Caco-2 (cell line): ENCODE results near the gene COL21A1. TPM values are rescaled to one million over a fixed set of nuclear protein-coding genes. Genes with fewer than 3 reads are reported as not detected.

ENCODE experiments used
- BruUV-seq: library from RNA; stranded (reverse); fragments of 400-500 nt; replicated peaks from 2 replicates; lab custom pipeline; 2021; lab: Mats Ljungman, UMichigan
- CTCF ChIA-PET: fragments of 300-600 bp; sonication (Branson Sonifier 250); formaldehyde crosslinking; loops from one replicate; lab custom pipeline; 2022; ENCODE audit warnings: antibody characterized with exemption; lab: Charles Lee
- POLR2A ChIA-PET: fragments of 300-600 bp; sonication (Branson Sonifier 250); formaldehyde crosslinking; loops from one replicate; lab custom pipeline; 2022; ENCODE audit warnings: antibody characterized with exemption; lab: Charles Lee
- DNase-seq, 2 experiments: peaks; one replicate each; pipeline versions ENCODE4 v3.0.0 to v3.0.0-alpha.2; 2020 to 2022
- H3K27me3 ChIP-seq: replicated peaks from 2 replicates; pipeline ENCODE4 v1.6.0; 2011; ENCODE audit warnings: low read length; ENCODE audit not compliant: control insufficient read depth, insufficient read depth
- H3K36me3 ChIP-seq: 2 replicates; pipeline ENCODE4 v1.5.1; 2011; ENCODE audit warnings: low read length; ENCODE audit not compliant: control insufficient read depth, insufficient read depth
- H3K4me1 ChIP-seq: fragments of 250-450 bp; sonication (Bioruptor Pico); 2 replicates; pipeline ENCODE4 v1.5.1; 2020; ENCODE audit warnings: mild to moderate bottlenecking
- H3K4me3 ChIP-seq: 2 replicates; pipeline ENCODE4 v1.5.1; 2011; ENCODE audit warnings: low read depth, mild to moderate bottlenecking, control low read depth, low read length
- H3K9me3 ChIP-seq: fragments of 250-450 bp; sonication (Bioruptor Pico); 2 replicates; pipeline ENCODE4 v1.5.1; 2020; ENCODE audit warnings: mild to moderate bottlenecking, moderate library complexity
- H3K27ac Mint-ChIP-seq: one replicate; pipeline ENCODE4 v1.8.0; 2022; ENCODE audit warnings: mixed read lengths; ENCODE audit not compliant: unreplicated experiment
- H3K27me3 Mint-ChIP-seq: one replicate; pipeline ENCODE4 v1.8.0; 2022; ENCODE audit warnings: mixed read lengths; ENCODE audit not compliant: insufficient read depth, unreplicated experiment
- H3K36me3 Mint-ChIP-seq: one replicate; pipeline ENCODE4 v1.8.0; 2022; ENCODE audit warnings: mild to moderate bottlenecking, mixed read lengths; ENCODE audit not compliant: insufficient read depth, unreplicated experiment
- H3K4me1 Mint-ChIP-seq: one replicate; pipeline ENCODE4 v1.8.0; 2022; ENCODE audit warnings: low read depth, mixed read lengths; ENCODE audit not compliant: unreplicated experiment
- H3K4me3 Mint-ChIP-seq: one replicate; pipeline ENCODE4 v1.8.0; 2022; ENCODE audit warnings: mild to moderate bottlenecking, moderate library complexity, mixed read lengths; ENCODE audit not compliant: unreplicated experiment
- H3K9me3 Mint-ChIP-seq: one replicate; pipeline ENCODE4 v1.8.0; 2022; ENCODE audit warnings: mixed read lengths; ENCODE audit not compliant: unreplicated experiment
- CTCF ChIP-seq, 2 experiments: fragments of 200-600 bp in 1 of 2; IDR thresholded peaks; 1 replicate in 1 of 2; 2 replicates in 1 of 2; pipeline versions ENCODE4 v1.5.1 to v1.8.0; 2011 to 2022; ENCODE audit warnings: antibody characterized with exemption in 1 of 2, control low read depth in 1 of 2, inconsistent platforms in 1 of 2, low read depth in 1 of 2, low read length in 1 of 2, mild to moderate bottlenecking in 1 of 2, moderate library complexity in 1 of 2; ENCODE audit not compliant: insufficient read depth in 1 of 2, severe bottlenecking in 1 of 2, unreplicated experiment in 1 of 2
- intact Hi-C: fragments of 100-400 bp; cut with micrococcal nuclease; formaldehyde crosslinking; loops from one replicate; pipeline ENCODE4 v1.10.0; 2022; ENCODE audit not compliant: unreplicated experiment
- total RNA-seq: library from RNA; stranded (reverse); gene quantifications from 2 replicates; pipeline ENCODE4 v1.2.3, GENCODE V29; 2022

Gene COL21A1
- total RNA-seq, 1 experiment from 2014 or later, result 1.3 TPM

GRCh38 chr6:56230976-56231566 lies 16.3 kb downstream of the COL21A1 start:
- no peaks in the 10 kb centered on the region for H3K4me1 Mint-ChIP-seq
- POLR2A ChIA-PET, result no interaction called here

GRCh38 chr6:56227071-56227879 lies 20.1 kb downstream of the COL21A1 start:
- Histone ChIP-seq H3K9me3 (no peaks in the 10 kb centered on the region), H3K27me3 (no peaks in the 10 kb centered on the region), H3K4me3 (no peak overlapping the region), H3K4me1 (no peaks in the 10 kb centered on the region), H3K36me3 (no peaks in the 10 kb centered on the region)
- Mint-ChIP-seq H3K27me3 (peaks cover 13% of the 10 kb centered on the region), H3K9me3 (no peaks in the 10 kb centered on the region), H3K4me1 (no peaks in the 10 kb centered on the region), H3K36me3 (no peaks in the 10 kb centered on the region), H3K27ac (no peak overlapping the region), H3K4me3 (no peak overlapping the region)
- no peak for TF ChIP-seq CTCF (IDR thresholded peaks at IDR 0.05; ENCODE audit: insufficient read depth in 1 of 2, low read depth in 1 of 2, low read length in 1 of 2, severe bottlenecking in 1 of 2, unreplicated experiment in 1 of 2)
- POLR2A ChIA-PET, result no interaction called here
- CTCF ChIA-PET, result no interaction called here
- DNase-seq, result no peak
- BruUV-seq, result no TSS peak
- intact Hi-C loops, result loop anchor here (10.0 kb wide), 1 partner anchor 58 kb away; no protein-coding TSS in a partner anchor

More at GRCh38 chr6:56230976-56231566, 16.3 kb downstream of the COL21A1 start:
- H3K4me3 ChIP-seq, result no peak overlapping the region
- H3K36me3 ChIP-seq, result no peaks in the 10 kb centered on the region
- H3K27me3 ChIP-seq, result peaks cover 1% of the 10 kb centered on the region; the same call in 1 of the 2 replicates
- intact Hi-C loops, result no loop called here
- Mint-ChIP-seq H3K4me3 (no peak overlapping the region), H3K27me3 (peaks cover 8% of the 10 kb centered on the region), H3K9me3 (no peaks in the 10 kb centered on the region), H3K27ac (no peak overlapping the region), H3K36me3 (no peaks in the 10 kb centered on the region)
- no peak for TF ChIP-seq CTCF (IDR thresholded peaks at IDR 0.05; ENCODE audit: insufficient read depth in 1 of 2, low read depth in 1 of 2, low read length in 1 of 2, severe bottlenecking in 1 of 2, unreplicated experiment in 1 of 2)
- BruUV-seq, result no TSS peak
- no peaks in the 10 kb centered on the region for H3K9me3 ChIP-seq
- no peak for DNase-seq
- H3K4me1 ChIP-seq, result no peaks in the 10 kb centered on the region
- CTCF ChIA-PET, result no interaction called here

GRCh38 chr6:56223995-56224394 lies 23.4 kb downstream of the COL21A1 start:
- Mint-ChIP-seq H3K9me3 (no peaks in the 10 kb centered on the region), H3K4me3 (no peak overlapping the region), H3K4me1 (no peaks in the 10 kb centered on the region), H3K27me3 (peaks cover 8% of the 10 kb centered on the region), H3K36me3 (no peaks in the 10 kb centered on the region), H3K27ac (no peak overlapping the region)
- DNase-seq, result no peak
- Histone ChIP-seq H3K27me3 (no peaks in the 10 kb centered on the region), H3K9me3 (no peaks in the 10 kb centered on the region), H3K4me3 (no peak overlapping the region), H3K36me3 (no peaks in the 10 kb centered on the region), H3K4me1 (no peaks in the 10 kb centered on the region)
- ChIA-PET CTCF (no interaction called here), POLR2A (no interaction called here)
- intact Hi-C loops, result loop anchor here (10.0 kb wide), 1 partner anchor 61 kb away; no protein-coding TSS in a partner anchor
- TF ChIP-seq CTCF (IDR thresholded peaks at IDR 0.05; ENCODE audit: insufficient read depth in 1 of 2, low read depth in 1 of 2, low read length in 1 of 2, severe bottlenecking in 1 of 2, unreplicated experiment in 1 of 2), result no peak
- no TSS peak for BruUV-seq
